Activated naive CD8-positive, alpha-beta T cell treated with anti-CD3 and anti-CD28 coated beads for 36 hours (primary cell): ENCODE measurements around the gene TCAIM. TPM values are rescaled to one million over a fixed set of nuclear protein-coding genes. Genes with fewer than 3 reads are reported as not detected.
"Not testable (repeated sequence)": the region's sequence is repeated elsewhere in the genome, so short reads cannot be mapped to it uniquely, and the experiment has no call there.

Source experiments
- DNase-seq: peaks from one replicate; pipeline ENCODE4 v3.0.0; 2021
- H3K27ac Mint-ChIP-seq: one replicate; pipeline ENCODE4 v1.8.0; 2022; ENCODE audit warnings: mild to moderate bottlenecking, moderate library complexity, mixed read lengths
- H3K27me3 Mint-ChIP-seq: one replicate; pipeline ENCODE4 v1.8.0; 2022; ENCODE audit warnings: mild to moderate bottlenecking, mixed read lengths
- H3K36me3 Mint-ChIP-seq: one replicate; pipeline ENCODE4 v1.8.0; 2021; ENCODE audit warnings: mild to moderate bottlenecking, mixed read lengths
- H3K4me1 Mint-ChIP-seq: one replicate; pipeline ENCODE4 v1.8.0; 2021; ENCODE audit warnings: mixed read lengths
- H3K4me3 Mint-ChIP-seq: one replicate; pipeline ENCODE4 v1.8.0; 2022; ENCODE audit warnings: mild to moderate bottlenecking, moderate library complexity, mixed read lengths
- H3K9me3 Mint-ChIP-seq: one replicate; pipeline ENCODE4 v1.8.0; 2022; ENCODE audit warnings: mixed read lengths
- total RNA-seq, 2 experiments: library from RNA; stranded (reverse); gene quantifications; one replicate each; pipeline ENCODE4 v1.2.3, GENCODE V29; 2021

Gene TCAIM
- total RNA-seq, 2 experiments from 2014 or later: 10.8 to 12.6 TPM

- not testable (repeated sequence) for H3K36me3 Mint-ChIP-seq, H3K9me3 Mint-ChIP-seq, H3K4me3 Mint-ChIP-seq, H3K27me3 Mint-ChIP-seq, DNase-seq, H3K27ac Mint-ChIP-seq, H3K4me1 Mint-ChIP-seq
Measured at GRCh38 chr3:44418118-44418517, 79.6 kb downstream of the TCAIM start.

GRCh38 chr3:44418549-44418948 lies 80.0 kb downstream of the TCAIM start:
- H3K4me3 Mint-ChIP-seq: no peak overlapping the region
- H3K27me3 Mint-ChIP-seq: no peaks in the 10 kb centered on the region
- H3K9me3 Mint-ChIP-seq: no peaks in the 10 kb centered on the region
- H3K36me3 Mint-ChIP-seq: no peaks in the 10 kb centered on the region
- no peak for DNase-seq
- no peak overlapping the region for H3K27ac Mint-ChIP-seq
- no peaks in the 10 kb centered on the region for H3K4me1 Mint-ChIP-seq

- no peaks in the 10 kb centered on the region for H3K9me3 Mint-ChIP-seq
- no peaks in the 10 kb centered on the region for H3K36me3 Mint-ChIP-seq
- no peak for DNase-seq
- no peak overlapping the region for H3K4me3 Mint-ChIP-seq
- H3K4me1 Mint-ChIP-seq: no peaks in the 10 kb centered on the region
- H3K27me3 Mint-ChIP-seq: no peaks in the 10 kb centered on the region
- H3K27ac Mint-ChIP-seq: no peak overlapping the region
Measured at GRCh38 chr3:44419116-44419922, 80.8 kb downstream of the TCAIM start.

GRCh38 chr3:44419923-44420650 lies 81.5 kb downstream of the TCAIM start:
- Mint-ChIP-seq H3K27ac (no peak overlapping the region), H3K9me3 (no peaks in the 10 kb centered on the region), H3K36me3 (no peaks in the 10 kb centered on the region), H3K4me1 (no peaks in the 10 kb centered on the region), H3K27me3 (no peaks in the 10 kb centered on the region), H3K4me3 (no peak overlapping the region)
- DNase-seq: no peak

GRCh38 chr3:44420676-44421075 lies 82.1 kb downstream of the TCAIM start:
- no peaks in the 10 kb centered on the region for H3K36me3 Mint-ChIP-seq

GRCh38 chr3:44421280-44421679 lies 82.7 kb downstream of the TCAIM start:
- no peaks in the 10 kb centered on the region for H3K27me3 Mint-ChIP-seq
- no peaks in the 10 kb centered on the region for H3K9me3 Mint-ChIP-seq
- H3K4me3 Mint-ChIP-seq: no peak overlapping the region
- no peaks in the 10 kb centered on the region for H3K36me3 Mint-ChIP-seq
- no peak overlapping the region for H3K27ac Mint-ChIP-seq
- no peak for DNase-seq
- no peaks in the 10 kb centered on the region for H3K4me1 Mint-ChIP-seq

More at GRCh38 chr3:44420676-44421075, 82.1 kb downstream of the TCAIM start:
- Mint-ChIP-seq H3K27ac (no peak overlapping the region), H3K4me1 (no peaks in the 10 kb centered on the region), H3K9me3 (no peaks in the 10 kb centered on the region), H3K27me3 (no peaks in the 10 kb centered on the region), H3K4me3 (no peak overlapping the region)
- no peak for DNase-seq

GRCh38 chr3:44424758-44425157 lies 86.2 kb downstream of the TCAIM start:
- no peak overlapping the region for H3K27ac Mint-ChIP-seq
- no peak overlapping the region for H3K4me3 Mint-ChIP-seq
- no peak for DNase-seq
- no peaks in the 10 kb centered on the region for H3K27me3 Mint-ChIP-seq
- no peaks in the 10 kb centered on the region for H3K4me1 Mint-ChIP-seq
- no peaks in the 10 kb centered on the region for H3K36me3 Mint-ChIP-seq
- H3K9me3 Mint-ChIP-seq: no peaks in the 10 kb centered on the region

- no peak for DNase-seq
- H3K4me3 Mint-ChIP-seq: no peak overlapping the region
- H3K27ac Mint-ChIP-seq: no peak overlapping the region
- H3K36me3 Mint-ChIP-seq: no peaks in the 10 kb centered on the region
- H3K9me3 Mint-ChIP-seq: no peaks in the 10 kb centered on the region
- no peaks in the 10 kb centered on the region for H3K27me3 Mint-ChIP-seq
- no peaks in the 10 kb centered on the region for H3K4me1 Mint-ChIP-seq
Measured at GRCh38 chr3:44427683-44428082, 89.1 kb downstream of the TCAIM start.

- no peaks in the 10 kb centered on the region for H3K36me3 Mint-ChIP-seq
Measured at GRCh38 chr3:44428910-44429309, 90.3 kb downstream of the TCAIM start.

GRCh38 chr3:44429459-44429858 lies 90.9 kb downstream of the TCAIM start:
- H3K36me3 Mint-ChIP-seq: no peaks in the 10 kb centered on the region
- no peaks in the 10 kb centered on the region for H3K27me3 Mint-ChIP-seq
- H3K9me3 Mint-ChIP-seq: no peaks in the 10 kb centered on the region
- DNase-seq: no peak
- H3K4me3 Mint-ChIP-seq: no peak overlapping the region
- no peak overlapping the region for H3K27ac Mint-ChIP-seq
- H3K4me1 Mint-ChIP-seq: no peaks in the 10 kb centered on the region

More at GRCh38 chr3:44428910-44429309, 90.3 kb downstream of the TCAIM start:
- no peaks in the 10 kb centered on the region for H3K4me1 Mint-ChIP-seq
- H3K27me3 Mint-ChIP-seq: no peaks in the 10 kb centered on the region
- H3K9me3 Mint-ChIP-seq: no peaks in the 10 kb centered on the region
- H3K4me3 Mint-ChIP-seq: no peak overlapping the region
- no peak overlapping the region for H3K27ac Mint-ChIP-seq
- no peak for DNase-seq

- no peaks in the 10 kb centered on the region for H3K36me3 Mint-ChIP-seq
- no peaks in the 10 kb centered on the region for H3K27me3 Mint-ChIP-seq
- H3K4me3 Mint-ChIP-seq: no peak overlapping the region
- no peak overlapping the region for H3K27ac Mint-ChIP-seq
- DNase-seq: no peak
- no peaks in the 10 kb centered on the region for H3K4me1 Mint-ChIP-seq
- no peaks in the 10 kb centered on the region for H3K9me3 Mint-ChIP-seq
Measured at GRCh38 chr3:44430466-44430865, 91.9 kb downstream of the TCAIM start.

- no peaks in the 10 kb centered on the region for H3K27me3 Mint-ChIP-seq
- no peak overlapping the region for H3K27ac Mint-ChIP-seq
Measured at GRCh38 chr3:44434834-44435510, 96.4 kb downstream of the TCAIM start.

GRCh38 chr3:44436181-44436580 lies 97.6 kb downstream of the TCAIM start:
- H3K27me3 Mint-ChIP-seq: no peaks in the 10 kb centered on the region
- H3K4me3 Mint-ChIP-seq: no peak overlapping the region
- H3K27ac Mint-ChIP-seq: no peak overlapping the region
- peaks cover 7% of the 10 kb centered on the region for H3K36me3 Mint-ChIP-seq
- H3K4me1 Mint-ChIP-seq: peaks cover 18% of the 10 kb centered on the region
- no peak for DNase-seq
- H3K9me3 Mint-ChIP-seq: no peaks in the 10 kb centered on the region

More at GRCh38 chr3:44434834-44435510, 96.4 kb downstream of the TCAIM start:
- no peak for DNase-seq
- Mint-ChIP-seq H3K4me1 (peaks cover 9% of the 10 kb centered on the region), H3K9me3 (no peaks in the 10 kb centered on the region), H3K4me3 (no peak overlapping the region), H3K36me3 (peaks cover 4% of the 10 kb centered on the region)

- H3K9me3 Mint-ChIP-seq: no peaks in the 10 kb centered on the region
- H3K27ac Mint-ChIP-seq: no peak overlapping the region
- H3K4me1 Mint-ChIP-seq: peaks cover 24% of the 10 kb centered on the region
- no peak for DNase-seq
- H3K27me3 Mint-ChIP-seq: no peaks in the 10 kb centered on the region
- no peak overlapping the region for H3K4me3 Mint-ChIP-seq
- peaks cover 20% of the 10 kb centered on the region for H3K36me3 Mint-ChIP-seq
Measured at GRCh38 chr3:44437800-44438199, 99.2 kb downstream of the TCAIM start.
